Gastrocnemius medialis (tissue), 4 donors: ENCODE data around the gene LHFPL5.

ENCODE experiments used
- POLR2A ChIP-seq, 2 donors: fragments of 450-650 bp; IDR thresholded peaks; one replicate each; pipeline ENCODE4 v1.6.1; 2017; ENCODE audit warnings: antibody characterized with exemption in 2 of 2, mild to moderate bottlenecking in 2 of 2, moderate library complexity in 2 of 2
- TF ChIP-seq, protein P1 (sequence below), 5 experiments: fragments of 450-650 bp in 3 of 5; fragments of 200-600 bp in 2 of 5; sonication (generic) in 2 of 5; IDR thresholded peaks in 4 of 5; conservative IDR thresholded peaks in 1 of 5; 1 replicate in 4 of 5; 2 replicates in 1 of 5; pipeline ENCODE4 v1.5.1; 2016 to 2019; ENCODE audit warnings: antibody characterized with exemption in 5 of 5, mild to moderate bottlenecking in 3 of 5, moderate library complexity in 3 of 5

DNA sequence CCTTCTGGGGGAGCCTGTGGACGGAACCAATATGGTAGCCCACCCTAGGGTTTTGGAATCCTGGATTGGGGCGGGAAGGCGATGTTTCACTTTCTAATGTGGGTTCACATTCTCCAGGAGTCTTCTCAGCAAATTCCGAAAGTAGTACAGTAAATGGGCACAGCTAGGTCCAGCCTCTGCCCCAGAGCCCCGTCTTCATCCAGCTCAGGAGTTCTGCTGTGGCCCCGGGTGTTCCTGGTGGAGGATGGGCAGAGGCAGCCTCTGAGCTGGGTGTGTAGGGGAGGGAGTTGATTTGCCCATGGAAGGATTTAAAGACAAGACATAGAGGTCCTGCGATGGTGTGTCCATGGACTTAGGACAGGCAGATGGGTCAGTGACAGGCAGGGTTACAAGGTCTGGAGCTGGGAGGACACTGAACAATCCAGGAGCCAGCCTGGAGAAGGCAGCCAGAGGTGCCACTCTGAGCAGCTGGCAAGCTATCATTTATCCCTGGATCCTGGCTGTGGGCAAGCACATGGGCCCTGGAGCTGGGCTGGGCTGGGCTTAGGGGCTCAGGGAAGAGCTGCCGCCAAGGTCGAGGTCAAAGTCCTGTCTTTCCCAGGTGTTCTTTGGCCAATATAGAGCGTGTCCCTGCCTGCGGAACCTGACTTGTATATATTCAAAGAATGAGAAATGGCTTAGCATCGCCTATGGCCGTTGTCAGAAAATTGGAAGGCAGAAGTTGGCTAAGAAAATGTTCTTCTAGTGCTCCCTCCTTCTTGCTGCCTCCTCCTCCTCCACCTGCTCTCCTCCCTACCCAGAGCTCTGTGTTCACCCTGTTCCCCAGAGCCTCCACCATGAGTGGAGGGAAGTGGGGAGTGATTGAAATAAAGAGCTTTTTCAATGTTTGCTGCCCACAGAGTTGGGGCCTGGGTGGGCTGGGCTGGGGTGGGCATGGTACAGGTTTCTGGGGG, 17.6 kb upstream of the LHFPL5 start:
- TF ChIP-seq POLR2A (IDR thresholded peaks at IDR 0.05): no peak
- TF ChIP-seq, protein P1, sequence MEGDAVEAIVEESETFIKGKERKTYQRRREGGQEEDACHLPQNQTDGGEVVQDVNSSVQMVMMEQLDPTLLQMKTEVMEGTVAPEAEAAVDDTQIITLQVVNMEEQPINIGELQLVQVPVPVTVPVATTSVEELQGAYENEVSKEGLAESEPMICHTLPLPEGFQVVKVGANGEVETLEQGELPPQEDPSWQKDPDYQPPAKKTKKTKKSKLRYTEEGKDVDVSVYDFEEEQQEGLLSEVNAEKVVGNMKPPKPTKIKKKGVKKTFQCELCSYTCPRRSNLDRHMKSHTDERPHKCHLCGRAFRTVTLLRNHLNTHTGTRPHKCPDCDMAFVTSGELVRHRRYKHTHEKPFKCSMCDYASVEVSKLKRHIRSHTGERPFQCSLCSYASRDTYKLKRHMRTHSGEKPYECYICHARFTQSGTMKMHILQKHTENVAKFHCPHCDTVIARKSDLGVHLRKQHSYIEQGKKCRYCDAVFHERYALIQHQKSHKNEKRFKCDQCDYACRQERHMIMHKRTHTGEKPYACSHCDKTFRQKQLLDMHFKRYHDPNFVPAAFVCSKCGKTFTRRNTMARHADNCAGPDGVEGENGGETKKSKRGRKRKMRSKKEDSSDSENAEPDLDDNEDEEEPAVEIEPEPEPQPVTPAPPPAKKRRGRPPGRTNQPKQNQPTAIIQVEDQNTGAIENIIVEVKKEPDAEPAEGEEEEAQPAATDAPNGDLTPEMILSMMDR (IDR thresholded peaks at IDR 0.05 in 4 of 5, conservative IDR thresholded peaks at IDR 0.05 in 1 of 5): no peak
